RPMI8226 (cell line): ENCODE results near the gene TBCE.
A peak's percentile ranks its signal among the peaks of the same experiment; 100 is the strongest.

Experiments
- DNase-seq: peaks from one replicate; pipeline ENCODE4 v3.0.0-alpha.2; 2015

The TBCE gene, protein sequence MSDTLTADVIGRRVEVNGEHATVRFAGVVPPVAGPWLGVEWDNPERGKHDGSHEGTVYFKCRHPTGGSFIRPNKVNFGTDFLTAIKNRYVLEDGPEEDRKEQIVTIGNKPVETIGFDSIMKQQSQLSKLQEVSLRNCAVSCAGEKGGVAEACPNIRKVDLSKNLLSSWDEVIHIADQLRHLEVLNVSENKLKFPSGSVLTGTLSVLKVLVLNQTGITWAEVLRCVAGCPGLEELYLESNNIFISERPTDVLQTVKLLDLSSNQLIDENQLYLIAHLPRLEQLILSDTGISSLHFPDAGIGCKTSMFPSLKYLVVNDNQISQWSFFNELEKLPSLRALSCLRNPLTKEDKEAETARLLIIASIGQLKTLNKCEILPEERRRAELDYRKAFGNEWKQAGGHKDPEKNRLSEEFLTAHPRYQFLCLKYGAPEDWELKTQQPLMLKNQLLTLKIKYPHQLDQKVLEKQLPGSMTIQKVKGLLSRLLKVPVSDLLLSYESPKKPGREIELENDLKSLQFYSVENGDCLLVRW

DNA sequence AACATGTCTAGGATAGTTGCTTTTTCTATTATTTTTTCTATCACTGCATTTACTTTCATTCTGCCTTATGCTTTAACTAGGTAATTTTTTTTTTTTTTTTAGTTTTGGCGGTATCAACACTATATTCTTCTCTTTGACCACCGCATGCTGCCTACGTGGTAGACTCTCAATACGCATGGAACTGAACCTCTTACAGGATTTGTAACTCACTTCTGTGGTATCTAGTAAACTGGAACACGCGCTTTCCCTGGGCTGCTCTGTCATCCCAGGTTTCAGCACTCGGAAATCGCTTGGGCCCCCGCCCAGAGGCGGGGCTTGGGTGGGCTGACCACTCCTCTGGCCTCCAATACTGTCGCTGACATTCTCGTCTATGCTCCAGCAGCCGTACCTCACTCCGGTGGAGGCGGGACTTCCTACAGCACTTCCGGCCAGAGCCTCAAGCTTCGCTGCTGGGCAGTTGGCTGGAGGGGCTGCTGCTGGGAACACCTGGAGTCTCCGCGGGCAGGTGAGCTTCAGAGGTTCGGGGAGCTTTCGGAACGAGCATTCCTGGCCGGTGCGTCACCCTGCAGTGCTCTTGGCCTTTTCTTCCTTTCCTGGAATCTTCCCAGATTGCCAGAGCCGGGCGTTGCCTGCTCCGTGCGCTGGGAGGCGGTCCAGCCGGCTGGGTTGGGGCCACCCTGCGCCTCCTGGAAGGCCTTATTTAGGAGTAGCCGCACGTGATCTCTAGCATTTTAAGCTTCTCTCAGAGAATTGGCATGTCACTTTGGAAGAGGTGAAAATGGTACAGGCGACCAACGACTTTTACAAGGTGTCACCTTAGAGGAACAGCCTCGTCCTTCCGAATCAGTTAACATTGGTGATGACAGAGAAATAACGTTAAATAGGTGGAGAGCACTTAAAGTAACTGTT, at the start of gene TBCE:
TSS of gene TBCE (plus strand) at position 428 of the 909 bp plus-strand sequence. CDS start 12,623 bp downstream, outside the sequence.
- peak; percentile 99 for DNase-seq

DNA sequence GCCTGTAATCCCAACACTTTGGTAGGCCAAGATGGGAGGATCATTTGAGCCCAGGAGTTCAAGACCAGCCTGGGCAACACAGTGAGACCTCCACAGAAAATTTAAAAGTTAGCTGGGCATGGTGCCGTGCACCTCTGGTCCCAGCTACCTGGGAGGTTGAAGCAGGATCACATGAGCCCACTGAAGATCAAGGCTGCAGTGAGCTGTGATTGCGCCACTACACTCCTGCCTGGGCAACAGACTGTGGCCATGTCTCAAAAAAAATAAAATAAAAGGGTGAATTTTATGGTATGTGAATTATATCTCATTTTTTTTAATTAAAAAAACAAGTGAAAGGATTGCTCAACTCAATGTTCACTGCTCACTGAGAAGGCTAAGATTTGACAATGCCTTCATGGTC, 48.0 kb upstream of the TBCE start:
- DNase-seq = no peak

DNA sequence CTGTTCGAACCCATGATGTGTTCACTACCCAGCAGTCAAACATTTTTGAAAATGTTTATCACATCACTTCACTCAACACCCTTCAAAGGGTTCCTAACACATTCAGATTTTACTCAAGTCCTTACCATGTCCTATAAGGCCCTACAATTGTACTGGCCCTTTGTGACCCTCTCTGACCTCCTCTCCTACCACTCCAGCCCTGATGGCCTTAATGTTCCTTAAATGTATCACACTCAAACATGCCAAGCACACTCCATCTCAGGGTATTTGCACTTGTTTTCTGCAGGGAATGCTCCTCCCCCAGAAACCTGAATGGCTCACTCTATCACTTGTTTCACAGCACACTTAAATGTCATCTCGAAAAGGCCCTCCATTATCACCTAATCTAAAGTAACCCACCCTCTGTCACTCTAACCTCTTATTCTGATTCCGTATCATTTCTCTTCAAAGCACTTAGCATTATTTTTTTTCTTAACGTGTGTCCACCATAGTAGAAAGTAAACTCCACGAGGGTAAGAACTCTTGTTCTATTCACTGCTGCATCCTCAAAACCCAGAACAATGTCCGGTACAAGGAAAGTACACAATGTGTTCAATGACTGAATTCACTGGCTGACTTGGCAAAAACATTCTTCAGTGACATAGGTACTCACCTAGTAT, 46.6 kb upstream of the TBCE start:
- no peak for DNase-seq

DNA sequence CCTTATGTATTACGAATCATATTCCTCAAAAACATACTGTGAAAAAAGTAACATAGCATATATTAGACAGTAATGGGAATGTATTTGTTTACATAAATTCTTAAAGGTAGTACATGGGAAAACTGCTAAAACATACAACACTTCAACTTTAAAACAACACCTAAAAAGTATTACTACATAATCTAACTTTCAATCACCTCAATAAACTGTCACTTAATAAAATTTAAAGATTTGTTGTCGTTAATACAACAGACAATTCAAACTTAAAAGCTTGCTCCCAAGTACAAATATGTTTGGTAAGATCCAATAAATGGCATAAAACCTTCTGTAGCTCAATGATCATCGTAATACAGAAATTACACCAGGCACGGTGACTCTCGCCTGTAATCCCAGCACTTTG, 42.9 kb upstream of the TBCE start:
- DNase-seq = no peak

DNA sequence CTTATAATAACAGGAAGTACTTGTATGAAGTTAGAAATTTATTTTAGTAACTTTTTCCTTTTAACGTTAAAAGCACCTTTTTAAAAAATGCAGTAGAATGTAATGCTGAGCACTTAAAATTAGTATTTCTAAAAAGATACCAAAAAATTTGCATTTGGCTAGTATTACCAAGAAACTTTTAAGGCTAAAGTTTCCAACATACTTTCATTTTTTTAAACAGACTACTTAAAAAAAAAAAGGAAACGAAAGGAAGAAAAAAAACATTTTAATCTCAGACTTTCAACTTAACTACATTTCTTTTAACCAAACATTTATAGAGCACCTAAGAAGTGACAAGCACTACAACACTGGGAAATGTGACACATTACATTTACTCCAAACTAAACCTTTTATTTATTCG, 42.1 kb upstream of the TBCE start:
- no peak for DNase-seq

DNA sequence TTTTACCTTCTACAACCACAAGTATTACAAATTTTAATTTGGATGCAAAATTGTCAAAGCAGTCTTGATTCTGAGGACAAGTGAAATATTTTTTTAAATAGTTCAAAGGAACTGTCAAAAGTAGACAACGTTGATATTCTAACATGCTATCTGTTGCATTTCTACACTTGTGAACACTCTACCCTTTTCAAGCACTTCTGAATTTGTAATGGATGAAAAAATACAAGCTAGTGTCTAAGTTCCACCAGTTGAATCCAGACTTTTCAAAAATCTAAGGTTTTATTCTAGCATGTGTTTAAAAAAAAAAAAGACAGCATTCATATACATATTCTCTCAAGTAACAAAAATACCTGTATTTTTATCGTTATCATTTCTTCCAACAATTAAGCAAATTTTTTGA, 41.4 kb upstream of the TBCE start:
- DNase-seq = no peak

DNA sequence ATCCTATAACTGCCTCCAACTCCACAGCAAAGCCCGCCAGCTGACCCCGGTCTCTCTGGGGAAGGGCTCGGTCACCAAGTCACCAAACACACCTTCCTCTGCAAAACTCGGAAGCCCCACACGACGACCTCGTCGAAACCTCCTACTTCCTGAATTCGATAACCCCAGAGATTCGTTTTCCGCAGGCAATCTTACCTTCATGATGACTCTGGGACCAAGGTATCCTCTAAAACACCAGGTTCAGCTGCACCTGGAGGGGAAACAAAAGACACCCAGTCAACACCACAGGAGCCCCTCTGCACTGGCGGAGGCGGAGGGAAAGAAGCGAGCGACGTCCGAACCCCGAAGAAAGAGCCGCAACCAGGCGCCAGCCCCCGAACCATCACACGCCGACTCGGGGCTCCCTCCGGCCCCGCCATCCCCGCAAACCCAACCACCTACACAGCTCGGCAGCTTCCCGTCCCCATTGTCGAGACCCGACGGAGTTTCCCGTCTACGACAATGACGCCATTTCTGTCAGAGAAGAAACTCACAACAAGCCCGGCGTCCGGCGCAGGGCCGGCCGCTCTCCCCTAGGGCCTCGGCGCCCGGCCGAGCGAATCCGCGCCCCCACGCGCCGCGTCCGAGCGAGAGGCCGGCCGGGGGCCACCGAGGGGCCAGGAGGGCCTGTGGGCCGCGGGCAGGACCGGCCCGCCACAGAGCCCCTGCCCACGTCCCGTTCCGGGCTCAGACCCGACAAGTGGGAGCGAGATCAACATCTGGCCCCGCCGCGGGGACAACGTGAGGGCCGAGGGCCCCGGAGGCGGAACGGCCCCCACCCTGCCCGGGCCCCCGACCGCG, 40.3 kb upstream of the TBCE start:
- DNase-seq = peak; percentile 78

- DNase-seq = no peak
Measured at GRCh38 chr1:235327559-235328270, 39.5 kb upstream of the TBCE start, which contains the start of gene ARID4B. ARID4B (minus strand) TSS chr1:235328179; CDS start chr1:235326919, 1,260 bp downstream.

DNA sequence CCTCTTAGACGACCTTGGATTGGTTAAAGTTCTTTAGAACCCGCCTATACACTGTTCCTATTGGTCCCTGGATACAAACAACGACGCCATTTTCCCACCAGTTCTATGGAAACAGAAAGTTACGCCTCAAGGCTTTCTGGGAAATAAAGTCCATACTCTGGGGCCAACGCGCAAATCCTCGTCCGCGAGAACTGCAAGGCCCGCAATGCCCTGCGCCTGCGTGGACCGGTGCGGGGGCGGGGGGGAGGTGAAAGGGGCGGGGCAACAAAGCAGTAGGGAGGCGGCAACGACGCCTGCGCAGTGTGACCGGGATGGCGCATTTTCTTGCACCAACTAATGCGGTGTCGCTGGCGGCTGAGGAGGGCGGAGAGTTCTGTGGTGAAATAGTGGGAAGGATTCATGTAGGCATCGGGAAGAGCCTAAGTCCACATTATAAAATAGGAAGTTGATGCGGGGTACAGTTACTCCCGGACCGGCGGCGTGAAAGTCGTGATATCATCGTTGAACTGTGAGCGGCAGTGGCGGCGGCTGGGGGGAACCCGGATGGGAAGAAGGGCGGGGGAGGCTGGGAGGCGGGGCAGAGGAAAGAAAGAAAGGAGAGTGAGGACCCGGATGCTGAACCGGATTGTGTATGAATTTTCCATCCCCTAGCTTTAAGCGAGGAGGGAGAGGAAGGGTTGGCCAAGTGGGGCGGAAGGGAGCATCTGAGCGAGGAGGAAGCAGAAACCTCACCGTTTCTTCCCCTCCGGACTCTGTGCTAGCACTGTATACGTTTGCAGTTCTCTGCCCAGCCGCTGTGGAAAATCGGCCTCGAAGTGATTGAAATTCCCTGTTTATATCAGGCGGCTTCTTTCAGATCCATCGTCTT, 38.7 kb upstream of the TBCE start, which contains the start of gene GGPS1:
TSS of gene GGPS1 (plus strand) at position 300 of the 868 bp plus-strand sequence. CDS start 6,695 bp downstream, outside the sequence.
- DNase-seq = peak; percentile 100

DNA sequence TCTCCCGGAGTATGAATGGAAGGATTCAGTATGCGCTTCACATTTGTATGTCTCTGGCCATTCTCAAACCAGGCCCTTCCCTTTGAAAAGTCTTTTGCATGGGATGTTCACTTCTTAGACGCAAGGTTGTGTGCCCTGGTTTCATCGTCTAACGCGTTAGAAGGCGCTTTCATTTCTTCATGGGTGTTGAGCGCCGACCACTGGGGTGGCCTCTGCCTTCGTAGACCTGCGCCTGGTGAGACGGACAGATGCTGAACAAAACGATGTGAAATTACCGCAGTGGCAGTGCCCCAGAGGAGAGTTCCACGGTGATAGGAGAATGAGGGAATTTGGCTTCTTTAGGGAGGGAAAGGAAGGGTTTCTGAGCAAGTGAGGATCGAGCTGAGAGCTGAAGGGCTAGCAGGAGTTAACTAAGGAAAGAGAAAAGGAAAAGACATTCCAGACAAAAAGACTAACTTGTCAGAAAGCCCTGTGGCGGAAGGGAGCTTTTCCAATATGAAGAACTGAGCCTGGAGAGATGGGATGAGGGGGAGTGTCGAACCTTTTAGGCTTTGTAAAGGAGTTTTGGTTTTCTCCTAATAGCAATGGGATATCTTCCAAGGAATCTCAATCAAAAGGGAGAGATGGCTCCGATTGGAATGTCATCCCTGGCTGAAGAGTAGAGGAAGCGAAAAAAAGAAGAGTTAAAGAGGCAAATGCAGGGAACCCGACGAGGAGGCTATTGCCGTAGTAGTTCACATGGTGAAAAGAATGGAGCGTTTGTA, 37.9 kb upstream of the TBCE start:
- DNase-seq = peak; percentile 74

GRCh38 chr1:235330918-235331285, 36.3 kb upstream of the TBCE start:
- DNase-seq = no peak

- no peak for DNase-seq
Measured at GRCh38 chr1:235331401-235331800, 35.8 kb upstream of the TBCE start.

DNA sequence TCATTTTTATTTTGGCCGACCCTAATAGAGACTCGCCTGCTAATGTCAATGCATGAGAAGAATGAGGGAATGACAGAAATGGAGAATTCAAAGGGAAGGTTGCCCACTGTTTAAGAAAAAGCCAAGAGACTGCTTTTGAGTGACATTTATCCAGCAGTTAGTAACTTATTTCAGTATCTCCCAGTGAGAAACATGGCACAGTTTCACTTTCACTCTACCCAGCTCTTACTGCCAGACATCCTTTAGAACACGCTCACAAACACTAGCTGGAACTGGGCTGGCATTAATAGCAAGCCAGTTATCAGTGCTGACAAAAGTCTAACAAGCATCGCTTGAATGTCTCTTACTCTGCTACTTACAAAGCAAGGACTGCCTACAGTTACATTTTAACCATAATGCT, 30.3 kb upstream of the TBCE start:
- DNase-seq = peak; percentile 40

DNA sequence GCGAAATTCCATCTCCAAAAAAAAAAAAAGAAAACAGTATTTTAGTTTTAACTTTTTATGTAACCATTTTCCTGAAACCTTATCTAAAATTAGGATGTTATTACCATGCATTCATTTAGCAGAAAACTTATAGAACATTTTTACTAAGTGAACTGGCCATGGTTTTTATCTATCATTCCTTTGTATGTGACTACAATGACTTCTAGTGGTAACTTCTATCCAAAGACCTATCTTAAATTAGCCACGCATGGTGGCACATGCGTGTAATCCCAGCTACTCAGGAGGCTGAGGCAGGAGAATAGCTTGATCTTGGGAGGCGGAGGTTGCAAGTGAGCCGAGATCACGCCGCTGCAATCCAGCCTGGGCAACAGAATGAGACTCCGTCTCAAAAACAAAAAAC, 27.5 kb upstream of the TBCE start:
- DNase-seq = no peak

GRCh38 chr1:235341334-235341733, 25.9 kb upstream of the TBCE start:
- DNase-seq = no peak

DNA sequence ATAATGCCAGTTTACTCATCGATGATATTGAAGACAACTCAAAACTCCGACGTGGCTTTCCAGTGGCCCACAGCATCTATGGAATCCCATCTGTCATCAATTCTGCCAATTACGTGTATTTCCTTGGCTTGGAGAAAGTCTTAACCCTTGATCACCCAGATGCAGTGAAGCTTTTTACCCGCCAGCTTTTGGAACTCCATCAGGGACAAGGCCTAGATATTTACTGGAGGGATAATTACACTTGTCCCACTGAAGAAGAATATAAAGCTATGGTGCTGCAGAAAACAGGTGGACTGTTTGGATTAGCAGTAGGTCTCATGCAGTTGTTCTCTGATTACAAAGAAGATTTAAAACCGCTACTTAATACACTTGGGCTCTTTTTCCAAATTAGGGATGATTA, 25.2 kb upstream of the TBCE start:
- DNase-seq = no peak

DNA sequence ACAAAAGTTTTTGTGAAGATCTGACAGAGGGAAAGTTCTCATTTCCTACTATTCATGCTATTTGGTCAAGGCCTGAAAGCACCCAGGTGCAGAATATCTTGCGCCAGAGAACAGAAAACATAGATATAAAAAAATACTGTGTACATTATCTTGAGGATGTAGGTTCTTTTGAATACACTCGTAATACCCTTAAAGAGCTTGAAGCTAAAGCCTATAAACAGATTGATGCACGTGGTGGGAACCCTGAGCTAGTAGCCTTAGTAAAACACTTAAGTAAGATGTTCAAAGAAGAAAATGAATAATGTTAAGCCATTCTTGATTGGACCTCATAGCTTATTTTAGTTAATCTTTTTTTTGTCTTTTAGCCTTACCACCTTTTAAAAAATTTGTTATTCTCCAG, 24.8 kb upstream of the TBCE start:
- no peak for DNase-seq

- no peak for DNase-seq
Measured at GRCh38 chr1:235343726-235344125, 23.5 kb upstream of the TBCE start.

DNA sequence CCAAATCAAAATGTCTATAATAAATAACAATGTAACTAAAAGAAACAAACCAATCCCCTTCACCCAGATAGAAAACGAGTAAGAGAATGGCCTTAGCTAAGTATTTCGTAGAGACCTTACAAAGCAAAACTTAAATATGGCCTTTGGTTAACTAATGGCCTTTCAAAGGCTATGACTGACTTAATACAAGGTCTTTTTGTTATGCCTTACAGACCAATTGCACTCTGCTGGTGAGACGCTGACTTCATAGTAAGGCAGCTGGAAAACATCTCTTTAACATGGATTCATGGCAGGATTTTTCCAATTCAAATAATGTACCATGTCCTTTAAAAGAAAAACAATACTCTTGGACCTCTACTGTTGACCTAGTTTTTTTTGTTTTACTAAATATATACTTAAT, 15.8 kb upstream of the TBCE start:
- no peak for DNase-seq

DNA sequence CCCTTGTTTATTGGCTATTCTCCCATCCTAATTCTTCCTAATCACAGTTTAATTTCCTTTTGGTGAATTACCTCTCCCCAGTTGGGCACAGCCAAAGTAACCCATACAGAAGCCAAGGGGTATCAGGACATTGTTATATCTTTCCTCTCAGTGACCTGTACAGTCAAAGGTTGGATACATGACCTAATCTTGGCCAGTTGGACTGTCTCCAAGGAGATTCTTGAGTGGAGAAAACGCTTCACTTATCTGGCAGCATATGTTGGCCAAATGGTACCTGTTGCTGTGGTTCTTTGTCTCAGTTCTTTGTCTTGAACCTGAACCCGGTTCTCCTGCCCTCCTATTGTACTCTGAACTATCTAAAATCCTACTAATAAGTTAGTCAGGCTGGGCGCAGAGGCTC, 15.3 kb upstream of the TBCE start:
- no peak for DNase-seq
